Liver (tissue), 9 donors: ENCODE data around the gene FGFRL1. TPM values are rescaled to one million over a fixed set of nuclear protein-coding genes. Genes with fewer than 3 reads are reported as not detected.

Experiments
- DNase-seq: peaks from one replicate; pipeline ENCODE4 v3.0.0-alpha.2; 2017; ENCODE audit warnings: low spot score
- H3K27ac ChIP-seq, 2 donors: one replicate each; pipeline ENCODE4 v1.7.0; 2013; ENCODE audit warnings: inconsistent platforms in 2 of 2, low read length in 2 of 2, control low read depth in 1 of 2, low read depth in 1 of 2, mild to moderate bottlenecking in 1 of 2
- H3K27me3 ChIP-seq, 4 donors: one replicate each; pipeline versions ENCODE4 v1.6.1 to v1.7.0; 2013; ENCODE audit warnings: low read length in 3 of 4, inconsistent platforms in 1 of 4, mild to moderate bottlenecking in 1 of 4, moderate library complexity in 1 of 4; ENCODE audit not compliant: control insufficient read depth in 4 of 4, insufficient read depth in 4 of 4
- H3K36me3 ChIP-seq, 4 donors: one replicate each; pipeline versions ENCODE4 v1.6.1 to v1.7.0; 2013; ENCODE audit warnings: low read length in 3 of 4, mild to moderate bottlenecking in 3 of 4, low read depth in 1 of 4, moderate library complexity in 1 of 4; ENCODE audit not compliant: control insufficient read depth in 4 of 4, insufficient read depth in 3 of 4
- H3K4me1 ChIP-seq, 4 donors: one replicate each; pipeline versions ENCODE4 v1.6.1 to v1.7.0; 2013; ENCODE audit warnings: low read length in 3 of 4, mild to moderate bottlenecking in 3 of 4, moderate library complexity in 1 of 4; ENCODE audit not compliant: control insufficient read depth in 4 of 4, insufficient read depth in 4 of 4
- H3K4me3 ChIP-seq, 3 donors: one replicate each; pipeline versions ENCODE4 v1.6.1 to v1.7.0; 2013; ENCODE audit warnings: low read length in 3 of 3, control low read depth in 1 of 3, low read depth in 1 of 3, mild to moderate bottlenecking in 1 of 3
- H3K9ac ChIP-seq, 2 donors: one replicate each; pipeline ENCODE4 v1.7.0; 2013; ENCODE audit warnings: low read length in 2 of 2, mild to moderate bottlenecking in 2 of 2, moderate library complexity in 2 of 2, control low read depth in 1 of 2, low read depth in 1 of 2
- H3K9me3 ChIP-seq, 4 donors: one replicate each; pipeline versions ENCODE4 v1.6.1 to v1.7.0; 2013; ENCODE audit warnings: low read length in 3 of 4; ENCODE audit not compliant: control insufficient read depth in 4 of 4
- CTCF ChIP-seq: fragments of 150-350 bp; IDR thresholded peaks from 2 replicates; pipeline ENCODE4 v1.5.1; 2017; ENCODE audit warnings: improper control_type of control experiment, low read depth, low read length; ENCODE audit not compliant: missing input control
- EGR1 ChIP-seq, 2 donors: IDR thresholded peaks; 2 replicates each; pipeline ENCODE4 v1.6.1; 2016 to 2018; ENCODE audit warnings: antibody characterized with exemption in 2 of 2, low read depth in 2 of 2
- FOXA2 ChIP-seq: IDR thresholded peaks from 2 replicates; pipeline ENCODE4 v1.6.1; 2016; ENCODE audit warnings: antibody characterized with exemption
- GABPA ChIP-seq, 2 donors: IDR thresholded peaks in 1 of 2; conservative IDR thresholded peaks in 1 of 2; 2 replicates each; pipeline ENCODE4 v1.6.1; 2016; ENCODE audit warnings: antibody characterized with exemption in 2 of 2, mild to moderate bottlenecking in 1 of 2, moderate library complexity in 1 of 2
- HNF4A ChIP-seq, 2 donors: conservative IDR thresholded peaks; 2 replicates each; pipeline ENCODE4 v1.6.1; 2016; ENCODE audit warnings: antibody characterized with exemption in 2 of 2, mild to moderate bottlenecking in 2 of 2
- HNF4G ChIP-seq: IDR thresholded peaks from 2 replicates; pipeline ENCODE4 v1.6.1; 2016; ENCODE audit warnings: antibody characterized with exemption
- JUND ChIP-seq, 2 donors: IDR thresholded peaks; 2 replicates each; pipeline ENCODE4 v1.6.1; 2016; ENCODE audit warnings: antibody characterized with exemption in 2 of 2
- MAX ChIP-seq: IDR thresholded peaks from 2 replicates; pipeline ENCODE4 v1.6.1; 2016; ENCODE audit warnings: antibody characterized with exemption
- NR2F2 ChIP-seq: IDR thresholded peaks from 2 replicates; pipeline ENCODE4 v1.6.1; 2016; ENCODE audit warnings: antibody characterized with exemption
- REST ChIP-seq: IDR thresholded peaks from 2 replicates; pipeline ENCODE4 v1.6.1; 2016; ENCODE audit warnings: antibody characterized with exemption, mild to moderate bottlenecking
- RXRA ChIP-seq, 2 donors: IDR thresholded peaks; 2 replicates each; pipeline ENCODE4 v1.6.1; 2017 to 2018; ENCODE audit warnings: antibody characterized with exemption in 2 of 2, mild to moderate bottlenecking in 1 of 2
- SP1 ChIP-seq: IDR thresholded peaks from 2 replicates; pipeline ENCODE4 v1.6.1; 2018; ENCODE audit warnings: antibody characterized with exemption, mild to moderate bottlenecking
- YY1 ChIP-seq: IDR thresholded peaks from 2 replicates; pipeline ENCODE4 v1.6.1; 2016; ENCODE audit warnings: antibody characterized with exemption, mild to moderate bottlenecking
- ZBTB33 ChIP-seq: IDR thresholded peaks from 2 replicates; pipeline ENCODE4 v1.6.1; 2016; ENCODE audit warnings: antibody characterized with exemption
- WGBS: extraction: QIAGEN DNeasy Blood & Tissue Kit; methylation state at CpG from one replicate; pipeline ENCODE4 v1.1.7; 2013; 5-methylcytosine and 5-hydroxymethylcytosine counted together
- polyA plus RNA-seq, 2 donors: library from polyadenylated mRNA; stranded (reverse) in 1 of 2; unstranded in 1 of 2; fragments of 200-250 nt in 1 of 2; fragments of >200 nt in 1 of 2; fragmentation: Nextera tagmentation in 1 of 2; extraction: Ambion mirVana in 1 of 2; gene quantifications; one replicate each; pipeline versions ENCODE4 v1.2.1 to v1.2.3, GENCODE V29; 2013 to 2015
- total RNA-seq, 2 donors: library from RNA; depleted of rRNA; stranded (reverse); fragments of >200 nt; gene quantifications; one replicate each; pipeline ENCODE4 v1.2.3, GENCODE V29; 2014
- donor health status: healthy.
- donor health status: healthy.
- donor health status: healthy.
- donor health status: healthy.
- donor health status: healthy.

FGFRL1 gene
- total and polyA plus RNA-seq, 4 donors = 14.2 to 49.1 (median 22.4) TPM

GRCh38 chr4:1065732-1066131 lies 54.3 kb downstream of the FGFRL1 start:
- no peaks in the 10 kb centered on the region for H3K36me3 ChIP-seq
- no peaks in the 10 kb centered on the region for H3K4me1 ChIP-seq
- no peak overlapping the region for H3K9ac ChIP-seq
- peaks cover 0 to 3% (median 1%) of the 10 kb centered on the region in 4 donors for H3K27me3 ChIP-seq
- no peak overlapping the region for H3K27ac ChIP-seq
- no peak overlapping the region for H3K4me3 ChIP-seq
- WGBS = 20% methylated on average over 4 of the region's 4 CpGs
- DNase-seq = no peak
- TF ChIP-seq GABPA (IDR thresholded peaks at IDR 0.05 in 1 of 2, conservative IDR thresholded peaks at IDR 0.05 in 1 of 2) (no peak), YY1 (no peak), HNF4G (no peak), NR2F2 (no peak), ZBTB33 (no peak), RXRA (IDR thresholded peaks at IDR 0.05) (no peak), MAX (no peak), HNF4A (conservative IDR thresholded peaks at IDR 0.05) (no peak)
- H3K9me3 ChIP-seq = no peaks in the 10 kb centered on the region

- H3K27ac ChIP-seq = no peak overlapping the region
- WGBS = 86% methylated on average over 7 of the region's 7 CpGs
- DNase-seq = no peak
Measured at GRCh38 chr4:1069394-1069793, 58.0 kb downstream of the FGFRL1 start.

More at GRCh38 chr4:1069394-1069793, 58.0 kb downstream of the FGFRL1 start:
- TF ChIP-seq GABPA (IDR thresholded peaks at IDR 0.05 in 1 of 2, conservative IDR thresholded peaks at IDR 0.05 in 1 of 2) = no peak
- no peak for TF ChIP-seq FOXA2
- no peak for TF ChIP-seq REST
- no peak for TF ChIP-seq MAX
- TF ChIP-seq ZBTB33 = no peak
- no peak for TF ChIP-seq NR2F2
- TF ChIP-seq EGR1 (IDR thresholded peaks at IDR 0.05; ENCODE audit: low read depth in 2 of 2) = no peak
- no peak for TF ChIP-seq JUND (IDR thresholded peaks at IDR 0.05)
- TF ChIP-seq CTCF = no peak
- TF ChIP-seq SP1 = no peak
- TF ChIP-seq HNF4G = no peak
- TF ChIP-seq YY1 = no peak
- TF ChIP-seq RXRA (IDR thresholded peaks at IDR 0.05) = no peak
- Histone ChIP-seq H3K9ac (no peak overlapping the region), H3K4me1 (no peaks in the 10 kb centered on the region), H3K27me3 (no peaks in the 10 kb centered on the region), H3K4me3 (no peak overlapping the region), H3K36me3 (no peaks in the 10 kb centered on the region), H3K9me3 (peaks cover 0 to 4% (median 0%) of the 10 kb centered on the region in 4 donors)
